Coronary artery (tissue), 2 donors: ENCODE data around the gene OAS1.
A peak's percentile ranks its signal among the peaks of the same experiment; 100 is the strongest.

Experiments
- DNase-seq: peaks from one replicate; pipeline ENCODE4 v3.0.0-alpha.2; 2017; ENCODE audit warnings: low spot score
- H3K27ac ChIP-seq, 2 donors: fragments of 200-600 bp; sonication (generic); one replicate each; pipeline ENCODE4 v1.5.1; 2016 to 2019
- H3K4me3 ChIP-seq: fragments of 200-600 bp; sonication (generic); 2 replicates; pipeline ENCODE4 v1.5.1; 2016; ENCODE audit warnings: mild to moderate bottlenecking, moderate library complexity
- TF ChIP-seq, protein P1 (sequence below): fragments of 200-600 bp; sonication (generic); IDR thresholded peaks from one replicate; pipeline ENCODE4 v1.5.1; 2019; ENCODE audit warnings: antibody characterized with exemption

Gene OAS1

DNA sequence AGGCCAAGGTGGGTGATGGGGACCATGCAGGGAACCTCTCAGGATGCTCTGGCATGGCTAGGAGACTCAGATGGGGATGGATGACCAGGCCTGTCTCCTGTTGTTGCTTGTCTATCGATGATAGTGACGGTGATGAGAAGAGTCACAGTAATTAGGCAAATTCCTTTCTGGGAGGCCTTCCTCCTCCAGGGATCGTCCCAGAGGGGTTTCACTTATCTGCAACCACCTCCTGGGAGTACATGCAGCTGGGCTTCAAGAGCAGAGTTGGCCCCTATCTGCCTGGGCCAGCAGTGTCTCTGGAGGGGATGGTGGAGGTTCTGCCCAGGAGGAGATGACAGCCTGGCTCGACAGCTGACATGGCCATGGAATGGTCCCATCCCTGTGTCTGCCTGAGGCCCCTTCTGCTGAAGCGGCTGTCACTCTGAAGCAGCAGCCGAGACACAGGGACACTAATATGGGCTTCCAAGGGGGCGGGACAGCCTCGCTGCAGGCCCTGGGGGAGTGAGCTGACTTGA lies 27.5 kb upstream of the OAS1 start:
- H3K27ac ChIP-seq, result no peak overlapping the region
- peak; percentile 53 for DNase-seq
- TF ChIP-seq, protein P1, sequence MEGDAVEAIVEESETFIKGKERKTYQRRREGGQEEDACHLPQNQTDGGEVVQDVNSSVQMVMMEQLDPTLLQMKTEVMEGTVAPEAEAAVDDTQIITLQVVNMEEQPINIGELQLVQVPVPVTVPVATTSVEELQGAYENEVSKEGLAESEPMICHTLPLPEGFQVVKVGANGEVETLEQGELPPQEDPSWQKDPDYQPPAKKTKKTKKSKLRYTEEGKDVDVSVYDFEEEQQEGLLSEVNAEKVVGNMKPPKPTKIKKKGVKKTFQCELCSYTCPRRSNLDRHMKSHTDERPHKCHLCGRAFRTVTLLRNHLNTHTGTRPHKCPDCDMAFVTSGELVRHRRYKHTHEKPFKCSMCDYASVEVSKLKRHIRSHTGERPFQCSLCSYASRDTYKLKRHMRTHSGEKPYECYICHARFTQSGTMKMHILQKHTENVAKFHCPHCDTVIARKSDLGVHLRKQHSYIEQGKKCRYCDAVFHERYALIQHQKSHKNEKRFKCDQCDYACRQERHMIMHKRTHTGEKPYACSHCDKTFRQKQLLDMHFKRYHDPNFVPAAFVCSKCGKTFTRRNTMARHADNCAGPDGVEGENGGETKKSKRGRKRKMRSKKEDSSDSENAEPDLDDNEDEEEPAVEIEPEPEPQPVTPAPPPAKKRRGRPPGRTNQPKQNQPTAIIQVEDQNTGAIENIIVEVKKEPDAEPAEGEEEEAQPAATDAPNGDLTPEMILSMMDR, result no peak
- H3K4me3 ChIP-seq, result no peak overlapping the region

DNA sequence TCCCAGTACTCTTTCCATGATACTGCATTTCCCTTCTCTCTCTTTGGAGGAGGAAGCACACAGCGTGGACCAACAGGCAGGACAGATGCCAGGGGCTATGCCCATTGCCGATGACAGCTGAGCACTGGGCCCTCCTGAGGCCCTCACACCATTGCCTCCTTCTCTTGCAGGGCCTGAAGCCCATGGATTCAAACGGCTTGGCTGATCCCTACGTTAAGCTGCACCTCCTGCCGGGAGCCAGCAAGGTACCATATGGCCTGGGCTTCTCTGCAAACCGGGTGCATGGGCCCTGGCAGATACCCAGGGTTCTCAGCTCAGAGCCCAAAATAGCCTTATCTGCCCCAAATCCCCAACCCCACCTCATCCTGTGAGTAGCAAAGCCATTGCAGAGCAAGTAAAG lies 25.2 kb upstream of the OAS1 start:
- peak; percentile 58 for DNase-seq
- TF ChIP-seq, protein P1, result no peak
- no peak overlapping the region for H3K27ac ChIP-seq
- no peak overlapping the region for H3K4me3 ChIP-seq

DNA sequence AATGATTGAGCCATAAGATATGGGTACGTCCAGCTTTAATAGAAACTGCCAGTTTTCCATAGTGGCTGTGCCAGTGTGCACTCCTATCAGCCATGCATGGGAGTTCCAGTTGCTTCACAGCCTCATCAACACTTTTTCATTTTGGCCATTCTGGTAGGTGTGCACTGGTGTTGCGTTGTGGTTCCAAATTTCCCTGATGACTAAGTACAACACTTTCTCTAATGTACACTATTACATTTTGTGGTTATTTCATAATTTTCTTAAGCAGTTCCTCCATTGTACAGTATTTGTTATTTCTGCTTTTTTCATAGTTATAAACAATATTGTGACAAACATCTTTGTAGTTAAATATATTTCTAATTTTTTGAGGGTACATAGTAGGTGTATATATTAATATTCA lies 21.5 kb upstream of the OAS1 start:
- no peak for DNase-seq
- TF ChIP-seq, protein P1, result no peak
- no peak overlapping the region for H3K4me3 ChIP-seq
- H3K27ac ChIP-seq, result no peak overlapping the region

GRCh38 chr12:112887550-112887949 lies 19.2 kb upstream of the OAS1 start:
- no peak for DNase-seq
- TF ChIP-seq, protein P1, result no peak
- H3K27ac ChIP-seq, result no peak overlapping the region
- no peak overlapping the region for H3K4me3 ChIP-seq

GRCh38 chr12:112891093-112892024 lies 15.4 kb upstream of the OAS1 start:
- no peak overlapping the region for H3K27ac ChIP-seq
- TF ChIP-seq, protein P1, result no peak
- no peak overlapping the region for H3K4me3 ChIP-seq
- peak; percentile 64 for DNase-seq

DNA sequence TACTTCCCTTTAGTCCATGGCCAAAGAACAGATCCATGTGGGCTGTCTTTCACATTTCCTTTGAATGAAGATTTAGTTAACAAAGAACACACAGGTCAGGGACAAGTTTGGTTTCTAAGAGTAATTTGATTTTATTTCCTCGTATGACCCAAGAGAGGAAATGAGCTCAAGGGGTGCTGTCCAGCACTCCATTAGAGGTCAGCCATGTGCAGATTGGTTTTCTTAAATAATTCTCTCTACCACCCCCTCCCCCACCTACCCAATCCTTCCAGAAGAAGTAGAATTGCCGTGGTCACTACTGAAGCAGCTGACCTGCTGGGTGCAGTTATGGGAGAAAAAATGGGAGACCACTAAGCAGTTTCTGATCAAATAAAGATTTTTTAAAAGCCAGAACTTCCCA lies 13.9 kb upstream of the OAS1 start:
- TF ChIP-seq, protein P1, result no peak
- no peak for DNase-seq
- H3K4me3 ChIP-seq, result no peak overlapping the region
- H3K27ac ChIP-seq, result no peak overlapping the region

DNA sequence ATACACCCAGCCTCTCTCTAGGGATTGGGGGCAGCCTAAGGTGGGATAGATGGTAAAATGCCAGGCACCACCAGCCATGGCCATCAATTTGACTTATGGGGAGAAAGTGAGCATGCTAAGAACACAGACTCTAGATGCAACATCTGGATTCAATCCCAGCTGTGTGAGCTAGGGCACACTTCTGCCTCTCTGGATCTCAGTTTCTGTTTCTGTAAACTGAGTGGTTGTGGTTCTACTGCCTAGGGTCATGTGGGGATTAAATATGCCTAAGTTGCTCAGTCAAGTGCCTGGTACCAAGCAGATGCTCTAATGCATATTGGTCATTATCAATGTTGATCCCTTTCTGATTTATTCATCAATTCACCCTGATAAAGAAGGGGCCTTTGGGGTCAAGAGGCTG lies 12.6 kb upstream of the OAS1 start:
- no peak overlapping the region for H3K4me3 ChIP-seq
- TF ChIP-seq, protein P1, result no peak
- DNase-seq, result no peak
- H3K27ac ChIP-seq, result no peak overlapping the region
